NCI-H2196 treated with DMSO at 0.1 percent for 48 hours (cell line): ENCODE measurements around the gene MAPK8IP2.
"Not testable (repeated sequence)": the region's sequence is repeated elsewhere in the genome, so short reads cannot be mapped to it uniquely, and the experiment has no call there.

ENCODE experiments used
- DNase-seq: peaks from one replicate; lab custom pipeline; 2025; ENCODE audit not compliant: unreplicated experiment; lab: John Stamatoyannopoulos, UW

MAPK8IP2 gene

DNA sequence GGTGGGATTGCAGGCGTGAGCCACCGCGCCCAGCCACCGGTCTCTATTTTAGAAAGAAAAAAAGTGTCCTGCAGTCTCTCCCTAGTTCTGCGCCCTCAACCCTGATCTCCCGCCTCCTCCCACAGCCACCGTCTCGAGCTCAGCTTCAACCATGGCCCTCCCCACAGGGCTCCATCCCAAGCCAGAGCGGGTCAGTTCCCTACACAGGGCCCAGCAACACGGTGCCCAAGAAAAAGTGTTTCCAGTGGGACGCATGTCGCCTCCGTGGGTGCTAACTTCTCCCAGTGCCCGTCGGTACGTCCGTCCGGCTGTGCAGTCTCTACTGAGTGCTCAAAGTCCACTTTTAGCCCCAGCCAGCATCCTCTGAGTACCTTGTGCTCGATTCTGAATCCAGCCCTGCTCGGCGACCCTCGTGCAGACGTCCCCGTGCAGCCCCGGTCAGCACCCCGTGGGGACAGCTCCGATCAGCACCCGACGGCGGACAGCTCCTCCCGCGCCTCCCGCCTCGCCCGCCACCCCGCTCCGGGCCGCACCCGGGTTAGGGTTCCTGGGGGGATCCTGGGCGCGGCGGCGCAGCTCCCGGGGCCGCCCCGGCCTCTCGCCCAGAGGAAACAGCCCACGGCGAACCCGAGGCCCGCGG is 657 bp upstream of the MAPK8IP2 start:
- DNase-seq: no peak

DNA sequence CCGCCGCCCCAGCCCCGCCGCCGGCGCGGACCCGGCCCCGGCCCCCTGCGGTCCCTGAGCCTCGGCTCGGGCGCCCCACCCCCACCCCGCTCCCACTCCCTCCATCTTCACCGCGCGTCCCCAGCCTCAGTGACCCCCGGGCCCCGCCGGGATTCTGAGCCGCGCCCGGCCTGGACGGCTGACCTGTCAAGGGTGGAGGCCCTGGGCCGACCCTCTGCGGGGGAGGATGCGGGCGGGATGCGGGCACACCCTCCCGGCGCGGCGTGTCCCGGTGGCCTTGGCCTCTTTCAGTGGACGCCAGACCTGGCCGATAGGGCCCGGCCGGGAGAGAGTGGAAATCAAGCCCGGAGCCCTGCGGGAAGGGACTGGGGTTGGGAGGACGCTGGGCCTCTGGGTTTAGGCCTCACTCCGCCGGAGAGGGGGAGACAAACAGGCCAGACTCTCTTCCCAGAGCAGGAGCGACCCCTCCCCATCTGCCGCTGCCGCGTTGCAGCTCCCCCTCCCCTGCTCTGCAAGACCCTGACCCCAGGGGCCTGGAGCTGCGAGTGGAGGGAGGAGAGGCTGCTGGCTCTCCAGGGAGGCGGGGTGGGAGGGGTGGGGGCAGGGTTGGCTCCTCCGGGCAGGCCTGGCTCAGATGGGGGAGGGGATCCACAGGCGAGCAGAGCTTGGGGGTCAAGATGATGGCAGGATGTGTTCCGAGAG is 525 bp downstream of the MAPK8IP2 start:
- no peak for DNase-seq

DNA sequence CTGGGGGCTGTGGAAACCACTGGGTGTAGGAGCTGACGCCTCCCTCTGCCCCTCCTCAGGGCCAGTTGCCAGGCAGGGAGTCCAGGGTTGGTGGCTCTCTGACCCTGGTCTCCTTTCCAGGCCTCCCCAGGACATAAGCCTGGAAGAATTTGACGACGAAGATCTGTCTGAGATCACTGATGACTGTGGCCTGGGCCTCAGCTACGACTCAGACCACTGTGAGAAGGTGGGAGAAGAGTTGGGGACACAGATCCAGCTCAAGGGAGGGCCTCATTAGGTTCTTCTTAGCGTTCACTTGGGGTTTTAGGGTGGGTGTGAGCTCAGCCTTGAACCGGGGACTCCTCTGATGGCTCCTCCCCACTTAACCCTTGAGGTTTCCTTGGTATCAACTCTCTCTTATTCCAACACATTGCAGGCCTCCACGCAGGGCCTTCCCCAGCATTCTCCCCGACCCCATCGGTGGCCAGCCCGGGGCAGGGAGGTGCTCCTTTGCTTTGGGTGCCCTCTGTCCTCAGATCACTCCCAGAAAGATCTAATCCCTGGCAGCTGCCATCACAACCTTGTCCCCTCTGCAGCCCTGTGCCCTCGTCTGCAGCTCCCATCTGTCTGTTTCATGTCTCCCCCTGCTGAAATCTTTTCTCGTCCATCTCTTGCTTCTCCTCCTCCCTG is 1.2 kb downstream of the MAPK8IP2 start:
- DNase-seq: no peak

DNA sequence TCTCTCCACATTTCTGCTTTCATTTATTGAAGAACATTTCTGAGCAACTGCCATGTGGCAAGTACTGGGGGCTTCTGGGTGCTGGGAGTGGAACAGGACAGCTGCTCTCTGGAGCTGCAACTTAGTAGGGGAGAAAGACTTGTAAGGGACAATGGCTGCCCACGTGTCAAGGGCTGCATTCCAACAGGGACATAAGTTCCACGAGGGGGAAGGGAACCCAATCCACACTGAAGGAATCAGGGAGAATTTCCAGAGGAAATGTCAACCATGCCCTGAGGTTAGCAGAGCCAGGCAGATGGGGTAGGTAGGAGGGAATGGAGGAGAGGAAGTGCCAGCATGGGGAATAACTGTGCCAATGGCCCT is 1.7 kb downstream of the MAPK8IP2 start:
- no peak for DNase-seq

DNA sequence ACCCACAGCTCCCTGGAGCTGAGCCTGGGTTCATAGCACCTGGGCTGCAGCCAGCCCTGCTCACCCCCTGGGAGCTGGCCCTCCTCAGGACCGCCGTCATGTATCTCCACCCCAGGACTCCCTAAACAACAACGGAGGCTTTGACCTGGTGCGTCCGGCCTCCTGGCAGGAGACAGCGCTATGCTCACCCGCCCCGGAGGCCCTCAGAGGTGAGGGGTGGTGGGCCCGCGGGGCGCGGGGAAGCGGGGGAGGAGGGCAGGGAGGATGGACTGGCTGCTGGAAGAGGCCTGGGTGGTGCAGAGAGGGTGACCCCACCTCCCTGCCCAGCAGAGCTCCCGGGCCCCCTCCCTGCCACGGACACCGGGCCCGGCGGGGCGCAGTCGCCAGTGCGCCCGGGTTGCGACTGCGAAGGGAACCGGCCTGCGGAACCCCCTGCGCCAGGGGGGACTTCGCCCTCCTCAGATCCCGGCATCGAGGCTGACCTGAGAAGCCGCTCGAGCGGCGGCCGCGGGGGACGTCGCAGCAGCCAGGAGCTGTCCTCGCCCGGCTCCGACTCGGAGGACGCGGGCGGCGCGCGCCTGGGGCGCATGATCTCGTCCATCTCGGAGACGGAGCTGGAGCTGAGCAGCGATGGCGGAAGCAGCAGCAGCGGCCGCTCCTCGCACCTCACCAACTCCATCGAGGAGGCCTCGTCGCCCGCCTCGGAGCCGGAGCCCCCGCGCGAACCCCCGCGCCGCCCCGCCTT is 3.1 kb downstream of the MAPK8IP2 start:
- DNase-seq: no peak

DNA sequence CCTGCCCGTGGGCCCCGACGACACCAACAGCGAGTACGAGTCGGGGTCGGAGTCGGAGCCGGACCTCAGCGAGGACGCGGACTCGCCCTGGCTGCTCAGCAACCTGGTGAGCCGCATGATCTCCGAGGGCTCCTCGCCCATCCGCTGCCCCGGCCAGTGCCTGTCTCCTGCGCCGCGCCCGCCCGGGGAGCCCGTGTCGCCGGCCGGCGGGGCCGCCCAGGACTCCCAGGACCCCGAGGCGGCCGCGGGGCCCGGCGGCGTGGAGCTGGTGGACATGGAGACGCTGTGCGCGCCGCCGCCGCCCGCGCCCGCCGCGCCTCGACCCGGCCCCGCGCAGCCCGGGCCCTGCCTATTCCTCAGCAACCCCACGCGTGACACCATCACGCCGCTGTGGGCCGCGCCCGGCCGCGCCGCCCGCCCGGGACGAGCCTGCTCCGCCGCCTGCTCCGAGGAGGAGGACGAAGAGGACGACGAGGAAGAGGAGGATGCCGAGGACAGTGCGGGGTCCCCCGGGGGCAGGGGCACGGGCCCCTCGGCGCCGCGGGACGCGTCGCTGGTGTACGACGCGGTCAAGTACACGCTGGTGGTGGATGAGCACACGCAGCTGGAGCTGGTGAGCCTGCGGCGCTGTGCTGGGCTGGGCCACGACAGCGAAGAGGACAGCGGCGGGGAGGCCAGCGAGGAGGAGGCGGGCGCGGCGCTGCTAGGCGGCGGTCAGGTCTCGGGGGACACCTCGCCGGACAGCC is 3.8 kb downstream of the MAPK8IP2 start:
- DNase-seq: no peak

DNA sequence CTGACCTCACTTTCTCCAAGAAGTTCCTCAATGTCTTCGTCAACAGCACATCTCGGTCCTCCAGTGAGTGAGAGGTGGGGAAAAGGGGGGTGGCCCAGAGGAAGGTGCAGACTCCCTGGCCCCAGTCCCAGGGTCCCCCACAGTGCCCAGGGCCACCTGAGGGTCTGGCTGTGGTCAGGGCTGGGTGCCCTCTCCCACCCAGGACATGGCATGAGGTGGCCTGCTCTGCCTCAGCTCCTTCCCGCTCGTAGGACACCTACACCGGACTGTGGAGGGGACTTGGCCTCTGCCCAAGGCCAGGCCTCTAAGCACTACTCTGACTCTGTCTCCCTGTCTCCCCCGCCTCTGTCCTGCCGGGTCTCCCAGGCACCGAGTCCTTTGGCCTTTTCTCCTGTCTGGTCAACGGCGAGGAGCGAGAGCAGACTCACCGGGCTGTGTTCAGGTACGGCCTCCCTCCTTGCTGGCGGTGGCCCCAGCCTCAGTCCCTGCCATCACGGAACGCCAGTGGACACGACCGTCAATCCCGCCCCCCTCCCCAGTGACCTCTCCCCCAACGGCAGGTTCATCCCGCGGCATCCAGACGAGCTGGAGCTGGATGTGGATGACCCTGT is 4.5 kb downstream of the MAPK8IP2 start:
- no peak for DNase-seq

DNA sequence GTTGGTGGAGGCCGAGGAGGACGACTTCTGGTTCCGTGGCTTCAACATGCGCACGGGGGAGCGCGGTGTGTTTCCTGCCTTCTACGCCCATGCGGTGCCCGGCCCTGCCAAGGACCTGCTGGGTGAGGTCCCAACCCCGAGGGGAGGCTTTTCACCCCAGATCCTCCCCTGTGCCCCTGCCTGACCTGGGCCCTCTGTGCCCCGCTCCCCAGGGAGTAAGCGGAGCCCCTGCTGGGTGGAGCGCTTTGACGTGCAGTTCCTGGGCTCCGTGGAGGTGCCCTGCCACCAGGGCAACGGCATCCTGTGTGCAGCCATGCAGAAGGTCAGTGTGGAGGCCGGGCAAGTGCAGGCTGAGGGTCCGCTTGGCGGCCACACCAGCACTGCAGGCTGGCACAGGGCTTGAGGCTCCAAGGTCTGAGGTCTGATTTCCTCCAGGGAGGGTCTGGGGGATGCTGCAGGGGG is 5.1 kb downstream of the MAPK8IP2 start:
- no peak for DNase-seq

DNA sequence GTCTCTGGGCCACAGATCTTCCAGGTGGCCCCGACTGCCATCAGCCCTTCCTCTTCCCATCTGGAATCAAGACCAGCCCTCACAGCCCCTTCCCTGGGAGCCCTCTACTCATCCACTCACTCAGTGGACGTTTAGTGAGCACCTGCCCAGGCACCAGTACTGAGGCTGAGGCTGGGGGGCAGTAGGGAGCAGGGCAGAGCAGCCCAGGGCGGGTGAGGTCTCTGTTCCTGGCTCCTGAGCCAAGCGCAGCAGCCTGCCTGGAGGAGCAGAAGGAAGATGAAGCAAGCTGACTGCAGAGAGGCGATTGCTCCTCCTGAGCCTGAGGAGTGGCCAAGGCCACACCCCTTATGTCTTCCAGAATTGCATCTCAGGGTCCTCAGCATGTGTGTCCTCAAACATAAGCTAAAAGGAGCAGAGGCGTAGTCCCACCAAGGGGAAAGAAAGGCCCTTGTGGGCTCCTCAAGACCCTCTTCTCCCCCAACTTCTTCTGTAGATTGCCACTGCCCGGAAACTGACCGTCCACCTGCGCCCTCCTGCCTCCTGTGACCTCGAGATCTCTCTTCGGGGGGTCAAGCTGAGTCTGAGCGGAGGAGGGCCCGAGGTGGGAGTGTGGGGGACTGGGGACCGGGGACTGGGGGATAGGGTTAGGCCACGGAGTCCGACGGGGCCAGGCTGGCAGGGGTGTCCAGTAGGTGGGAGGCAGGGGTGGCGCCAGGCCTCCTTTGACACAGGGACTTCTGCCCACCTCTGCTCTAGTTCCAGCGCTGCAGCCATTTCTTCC is 5.8 kb downstream of the MAPK8IP2 start:
- DNase-seq: no peak

DNA sequence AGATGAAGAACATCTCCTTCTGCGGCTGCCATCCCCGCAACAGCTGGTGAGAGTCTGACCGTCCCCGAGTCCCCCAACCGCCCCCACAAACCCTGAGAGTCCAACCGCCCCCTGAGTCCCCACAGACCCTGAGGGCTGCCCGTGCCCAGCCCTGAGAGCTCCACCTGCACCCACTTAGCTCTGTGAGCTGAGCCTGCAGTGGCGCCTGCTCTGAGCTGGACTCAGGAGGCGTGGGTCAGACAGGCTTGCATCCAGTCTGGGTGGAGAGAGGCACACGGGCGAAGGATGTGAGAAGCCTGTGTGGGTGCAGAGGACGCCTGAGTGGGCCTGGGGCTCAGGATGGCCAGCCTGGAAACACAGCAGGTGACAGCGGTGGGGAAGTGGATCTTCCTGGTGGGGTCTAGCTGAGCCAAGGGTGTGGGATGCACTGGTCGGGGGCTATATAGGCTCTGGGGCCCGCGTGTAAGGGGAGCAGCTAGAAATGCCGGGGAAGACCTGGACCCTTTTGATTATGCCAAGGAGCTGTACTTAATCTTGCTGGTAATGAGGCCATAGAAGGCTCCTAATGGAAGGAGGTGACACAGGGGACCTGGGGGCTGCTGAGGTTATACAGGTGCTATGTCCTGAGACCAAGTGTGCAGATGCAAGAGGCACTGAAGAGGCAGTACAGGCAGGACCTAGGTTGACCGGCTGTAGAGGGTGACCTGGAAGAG is 6.5 kb downstream of the MAPK8IP2 start:
- no peak for DNase-seq

DNA sequence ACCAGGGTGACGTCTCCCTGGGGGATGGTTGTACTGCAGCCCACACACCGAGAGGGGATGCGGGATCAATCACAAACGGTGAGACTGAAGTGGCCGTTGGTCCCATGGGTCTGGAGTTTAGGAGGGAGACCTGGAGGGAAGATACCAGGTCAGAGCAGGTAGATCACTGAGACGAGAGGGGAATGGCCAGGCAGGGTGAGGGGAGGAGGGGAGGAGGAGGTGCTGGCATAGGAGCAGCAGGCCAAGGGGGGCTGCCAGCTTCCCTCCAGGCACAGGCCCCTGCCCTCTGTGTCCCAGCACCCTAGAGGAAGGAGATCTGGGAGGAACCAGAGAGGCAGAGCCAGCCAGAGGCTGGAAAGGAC is 7.0 kb downstream of the MAPK8IP2 start:
- no peak for DNase-seq

DNA sequence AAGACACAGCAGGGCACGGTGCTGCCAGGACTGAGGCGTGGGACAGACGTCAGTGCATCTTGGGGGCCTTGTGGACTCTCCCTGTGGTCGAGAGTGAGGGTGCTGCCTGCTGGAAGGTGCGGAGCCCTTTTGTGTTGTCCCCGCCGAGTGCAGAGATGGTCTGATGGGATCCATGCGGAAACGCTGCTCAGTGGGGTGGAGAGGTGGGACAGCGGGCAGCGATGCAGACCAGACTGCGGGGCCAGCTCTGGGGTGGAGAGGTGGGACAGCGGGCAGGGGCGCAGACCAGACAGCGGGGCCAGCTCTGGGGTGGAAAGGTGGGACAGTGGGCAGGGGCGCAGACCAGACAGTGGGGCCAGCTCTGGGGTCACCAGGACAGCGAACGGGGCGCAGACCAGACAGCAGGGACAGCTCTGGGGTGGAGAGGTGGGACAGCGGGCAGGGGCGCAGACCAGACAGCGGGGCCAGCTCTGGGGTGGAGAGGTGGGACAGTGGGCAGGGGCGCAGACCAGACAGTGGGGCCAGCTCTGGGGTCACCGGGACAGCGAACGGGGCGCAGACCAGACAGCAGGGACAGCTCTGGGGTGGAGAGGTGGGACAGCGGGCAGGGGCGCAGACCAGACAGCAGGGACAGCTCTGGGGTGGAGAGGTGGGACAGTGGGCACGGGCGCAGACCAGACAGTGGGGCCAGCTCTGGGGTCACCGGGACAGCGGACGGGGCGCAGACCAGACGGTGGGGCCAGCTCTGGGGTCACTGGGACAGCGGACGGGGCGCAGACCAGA is 7.7 kb downstream of the MAPK8IP2 start:
- not testable (repeated sequence) for DNase-seq

DNA sequence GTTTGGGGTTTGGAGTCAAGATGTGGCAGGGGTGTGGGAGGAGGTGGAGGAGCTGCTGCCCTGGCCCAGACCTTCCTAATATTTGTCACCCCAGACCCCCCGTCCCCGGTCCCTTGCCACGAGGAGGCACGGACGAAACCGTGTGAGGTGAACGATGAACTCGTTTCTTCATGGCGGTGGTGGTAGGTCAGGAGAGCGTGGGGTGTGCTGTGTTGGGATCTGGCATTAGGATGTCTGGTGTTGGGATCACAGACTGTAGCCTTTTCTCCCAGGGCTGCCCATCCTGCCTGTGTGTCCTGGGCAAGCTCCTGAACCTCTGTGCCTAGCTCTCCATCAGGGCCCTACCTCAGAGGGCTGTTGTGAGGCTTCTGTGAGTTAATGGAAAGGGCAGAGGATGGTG is 8.4 kb downstream of the MAPK8IP2 start:
- DNase-seq: no peak

DNA sequence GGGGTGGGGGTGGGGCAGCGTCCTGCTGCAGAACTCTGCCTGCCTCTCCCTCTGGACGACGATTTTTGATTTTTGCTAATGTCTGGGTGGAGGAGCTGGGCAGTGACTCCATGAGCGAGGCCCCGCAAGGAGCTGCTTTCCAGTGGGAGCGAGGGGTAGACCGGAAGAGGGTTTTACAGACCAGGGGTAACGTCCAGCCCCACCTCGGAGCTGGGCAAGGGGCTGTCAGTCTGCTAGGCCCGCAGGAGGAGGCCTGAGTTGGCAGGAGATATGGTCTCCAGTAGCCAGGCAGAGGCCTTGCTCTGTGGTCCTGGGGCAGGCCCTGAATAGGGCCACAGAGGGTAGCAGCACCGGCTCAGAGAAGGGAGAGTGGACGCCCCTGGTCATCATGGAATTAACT is 9.0 kb downstream of the MAPK8IP2 start:
- DNase-seq: no peak

DNA sequence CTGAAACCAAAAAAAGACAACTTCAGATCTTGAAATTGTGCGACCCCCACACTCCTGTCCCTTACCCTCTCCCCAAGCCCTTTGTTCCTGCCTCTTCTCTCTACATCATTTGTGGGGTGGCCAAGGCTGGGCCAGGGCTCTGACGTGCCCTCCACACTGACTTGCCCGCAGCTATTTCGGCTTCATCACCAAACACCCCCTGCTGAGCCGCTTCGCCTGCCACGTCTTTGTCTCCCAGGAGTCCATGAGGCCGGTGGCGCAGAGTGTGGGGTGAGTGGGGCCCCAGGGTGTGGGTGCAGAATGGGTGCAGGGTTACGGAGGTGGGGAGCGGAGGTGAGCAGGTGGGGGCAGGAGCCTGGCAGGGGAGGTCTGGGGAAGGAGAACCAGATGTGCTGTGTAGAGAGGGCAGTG is 9.5 kb downstream of the MAPK8IP2 start:
- no peak for DNase-seq

DNA sequence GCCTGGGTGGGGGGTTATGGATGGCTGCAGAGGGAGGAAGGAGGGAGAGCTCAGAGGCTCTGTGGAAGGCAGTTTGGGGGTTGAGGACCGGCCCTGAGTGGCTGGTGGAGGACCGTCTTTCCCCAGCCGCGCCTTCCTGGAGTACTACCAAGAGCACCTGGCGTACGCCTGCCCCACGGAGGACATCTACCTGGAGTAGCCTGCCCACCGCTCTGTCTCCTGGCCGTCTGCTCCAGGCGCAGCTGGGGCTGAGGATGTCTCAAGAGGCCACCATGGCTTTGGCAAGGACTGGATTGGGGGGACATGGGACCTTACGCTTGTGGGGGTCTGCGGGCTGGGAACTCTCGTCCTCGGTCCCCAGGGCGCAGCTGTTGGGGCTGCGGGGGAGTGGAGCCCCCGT is 10.0 kb downstream of the MAPK8IP2 start:
- DNase-seq: no peak

DNA sequence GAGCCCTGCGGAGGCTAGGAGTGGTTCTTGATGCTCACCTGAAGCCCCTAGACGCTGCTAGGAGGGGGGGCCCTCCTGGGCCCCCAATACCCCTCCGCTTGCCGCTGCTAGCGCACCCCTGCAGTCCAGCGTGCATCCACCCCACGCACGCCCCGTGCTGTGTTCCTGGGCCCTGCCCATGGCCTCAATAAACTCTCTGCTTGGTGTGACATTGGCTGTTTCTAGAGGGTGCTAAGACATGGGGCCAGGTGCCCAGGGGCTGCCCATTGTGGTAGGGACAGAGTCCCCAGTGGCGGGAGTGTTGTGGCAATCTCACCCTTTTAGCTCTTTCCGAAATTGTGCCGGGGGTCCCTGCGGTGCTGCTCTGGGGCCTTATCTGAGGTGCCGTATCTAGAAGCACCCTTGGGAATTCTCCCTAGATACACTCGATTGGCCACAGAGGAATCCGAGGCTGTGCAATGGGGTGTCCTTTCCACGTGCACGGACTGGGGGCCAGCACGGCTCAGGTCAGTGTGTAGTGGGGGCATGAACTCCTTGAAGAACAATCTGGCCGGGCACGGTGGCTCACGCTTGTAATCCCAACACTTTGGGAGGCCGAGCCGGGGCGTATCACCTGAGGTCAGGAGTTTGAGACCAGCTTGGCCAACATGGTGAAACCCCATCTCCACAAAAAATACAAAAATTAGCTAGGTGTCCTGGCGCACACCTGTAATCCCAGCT is 10.9 kb downstream of the MAPK8IP2 start:
- DNase-seq: no peak

DNA sequence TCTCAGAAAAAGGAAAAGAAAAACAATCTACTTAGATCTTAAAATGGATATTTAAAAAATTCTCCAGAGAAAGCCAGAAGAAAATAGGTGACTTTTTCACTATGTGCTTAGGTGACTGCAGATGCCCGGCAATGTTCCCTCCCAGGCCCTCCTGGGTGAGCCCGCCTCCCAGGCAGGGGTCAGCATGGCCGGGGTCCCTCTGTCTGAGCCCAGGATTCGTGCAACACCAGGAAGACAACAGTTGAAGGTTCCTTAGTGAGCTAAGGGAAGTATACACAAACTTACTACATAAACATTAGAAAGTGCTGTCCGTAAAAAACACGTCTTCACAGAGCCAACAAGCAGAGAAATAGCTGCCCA is 11.6 kb downstream of the MAPK8IP2 start:
- no peak for DNase-seq
